GM12878 (cell line): Measurements from ENCODE around the gene LARGE1. TPM values are rescaled to one million over a fixed set of nuclear protein-coding genes. Genes with fewer than 3 reads are reported as not detected.

Experiments used
- BCL11A ChIP-seq: IDR thresholded peaks from 2 replicates; pipeline ENCODE4 v1.6.1; 2011; ENCODE audit warnings: low read depth, low read length
- BHLHE40 ChIP-seq, 2 experiments: fragments of 450-650 bp in 1 of 2; IDR thresholded peaks; 2 replicates each; pipeline ENCODE4 v1.6.1; 2011 to 2017; ENCODE audit warnings: low read depth in 2 of 2, borderline replicate concordance in 1 of 2, improper control_type of control experiment in 1 of 2, low read length in 1 of 2, mild to moderate bottlenecking in 1 of 2
- CHD4 ChIP-seq: fragments of 200-600 bp; sonication (generic); IDR thresholded peaks from 2 replicates; pipeline ENCODE4 v1.6.1; 2016; ENCODE audit warnings: mild to moderate bottlenecking
- ESRRA ChIP-seq: IDR thresholded peaks from 2 replicates; pipeline ENCODE4 v1.6.1; 2012; ENCODE audit warnings: mild to moderate bottlenecking, low read length, improper control_type of control experiment
- SMC3 ChIP-seq: IDR thresholded peaks from 2 replicates; pipeline ENCODE4 v1.6.1; 2011; ENCODE audit warnings: low read length, improper control_type of control experiment, borderline replicate concordance
- ZNF207 ChIP-seq: fragments of 450-650 bp; IDR thresholded peaks from 2 replicates; pipeline ENCODE4 v1.6.1; 2014; ENCODE audit warnings: antibody characterized with exemption, mild to moderate bottlenecking, borderline replicate concordance
- ZNF592 ChIP-seq: fragments of 450-650 bp; IDR thresholded peaks from 2 replicates; pipeline ENCODE4 v1.6.1; 2017; ENCODE audit warnings: mild to moderate bottlenecking, moderate library complexity
- polyA plus RNA-seq, 11 experiments: library from polyadenylated mRNA; depleted of rRNA in 4 of 11; unstranded in 6 of 11; stranded (reverse) in 5 of 11; fragments of >200 nt; fragmentation: Nextera tagmentation in 4 of 11; fragmentation: Illumina TruSeq in 1 of 11; extraction: Ambion mirVana in 4 of 11; extraction: Trizol in 1 of 11; gene quantifications; 1 replicate in 1 of 11; 2 replicates in 10 of 11; pipeline versions ENCODE4 v1.2.1 to v1.2.3, GENCODE V29; 2011 to 2016; ENCODE audit warnings: inconsistent platforms in 2 of 11, missing spikeins in 2 of 11, low read depth in 1 of 11
- total RNA-seq, 4 experiments: library from RNA; depleted of rRNA in 3 of 4; stranded (reverse); fragments of >200 nt in 3 of 4; fragmentation: Illumina TruSeq in 1 of 4; extraction: Trizol in 1 of 4; gene quantifications; 2 replicates each; pipeline versions ENCODE4 v1.2.1 to v1.2.3, GENCODE V29; 2013 to 2021

Gene LARGE1
- total and polyA plus RNA-seq, 10 of the 15 experiments (the other 5 are each of a cell fraction or from before 2014, with no cell fraction given), result 3.2 to 41.4 (median 17.3) TPM

GRCh38 chr22:33326540-33327295 is 593.6 kb downstream of the LARGE1 start (continued):
- TF ChIP-seq ESRRA (no peak), BHLHE40 (IDR thresholded peaks at IDR 0.05; ENCODE audit: borderline replicate concordance in 1 of 2, low read depth in 2 of 2, low read length in 1 of 2) (no peak), ZNF207 (no peak), BCL11A (no peak), ZNF592 (no peak), CHD4 (no peak), SMC3 (no peak)
